Endothelial cell of umbilical vein (primary cell): Measurements from ENCODE around the gene SLC17A9. TPM values are rescaled to one million over a fixed set of nuclear protein-coding genes. Genes with fewer than 3 reads are reported as not detected.

ENCODE experiments used
- BruUV-seq: library from RNA; stranded (reverse); fragments of 400-500 nt; replicated peaks from 2 replicates; lab custom pipeline; 2021; lab: Mats Ljungman, UMichigan
- CTCF ChIA-PET: fragments of 300-600, 350-600 bp; sonication (Branson Sonifier 250); formaldehyde crosslinking; loops from one replicate; lab custom pipeline; 2021; ENCODE audit warnings: antibody characterized with exemption, inconsistent platforms; lab: Charles Lee
- POLR2A ChIA-PET: fragments of 300-600, 350-600 bp; sonication (Branson Sonifier 250); formaldehyde crosslinking; loops from one replicate; lab custom pipeline; 2021; ENCODE audit warnings: antibody characterized with exemption, inconsistent platforms; lab: Charles Lee
- DNase-seq: peaks from one replicate; pipeline ENCODE4 v3.0.0-alpha.2; 2011; ENCODE audit warnings: low read depth, low spot score
- FAIRE-seq: peaks from 2 replicates; lab custom pipeline; 2011; peaks lifted over from hg19 to GRCh38; lab: Jason Lieb, UNC
- H2AFZ ChIP-seq: 2 replicates; pipeline ENCODE4 v1.6.0; 2012; ENCODE audit warnings: low read depth, low read length, control low read depth, inconsistent platforms
- H3K27ac ChIP-seq: 2 replicates; pipeline ENCODE4 v1.5.1; 2011; ENCODE audit warnings: low read depth, mild to moderate bottlenecking, control low read depth, low read length, moderate library complexity; ENCODE audit not compliant: insufficient read depth
- H3K27me3 ChIP-seq, 2 experiments: 2 replicates each; pipeline versions ENCODE4 v1.6.0 to v1.6.1; 2011; ENCODE audit warnings: low read length in 2 of 2, mixed read lengths in 1 of 2; ENCODE audit not compliant: control insufficient read depth in 2 of 2, insufficient read depth in 2 of 2
- H3K36me3 ChIP-seq, 2 experiments: 2 replicates in 1 of 2; 3 replicates in 1 of 2; pipeline ENCODE4 v1.5.1; 2011; ENCODE audit warnings: low read length in 2 of 2, mild to moderate bottlenecking in 1 of 2, moderate library complexity in 1 of 2; ENCODE audit not compliant: control insufficient read depth in 2 of 2, insufficient read depth in 2 of 2; ENCODE audit errors: extremely low read depth in 1 of 2
- H3K4me1 ChIP-seq: 3 replicates; pipeline ENCODE4 v1.5.1; 2011; ENCODE audit warnings: mild to moderate bottlenecking, low read length; ENCODE audit not compliant: control insufficient read depth, insufficient read depth; ENCODE audit errors: extremely low read depth
- H3K4me2 ChIP-seq: 2 replicates; pipeline ENCODE4 v1.6.1; 2011; ENCODE audit warnings: low read length, control low read depth, mixed read lengths; ENCODE audit not compliant: insufficient read depth
- H3K4me3 ChIP-seq, 3 experiments: fragments of 200-600 bp in 1 of 3; sonication (generic), shearing (Covaris generic) in 1 of 3; replicated peaks in 1 of 3; 2 replicates each; pipeline ENCODE4 v1.5.1; 2011 to 2016; ENCODE audit warnings: control low read depth in 3 of 3, low read length in 3 of 3, mild to moderate bottlenecking in 2 of 3, inconsistent platforms in 1 of 3, low read depth in 1 of 3, moderate library complexity in 1 of 3; ENCODE audit not compliant: insufficient read depth in 1 of 3
- H3K79me2 ChIP-seq: 2 replicates; pipeline ENCODE4 v1.6.0; 2012; ENCODE audit warnings: low read length, inconsistent platforms; ENCODE audit not compliant: control insufficient read depth, insufficient read depth
- H3K9ac ChIP-seq: replicated peaks from 2 replicates; pipeline ENCODE3; 2011; ENCODE audit warnings: low read length, control low read depth; ENCODE audit not compliant: insufficient read depth; ENCODE audit errors: extremely low read depth
- H3K9me1 ChIP-seq: replicated peaks from 3 replicates; pipeline ENCODE4 v1.6.0; 2011; ENCODE audit warnings: mild to moderate bottlenecking, low read length; ENCODE audit not compliant: control insufficient read depth, insufficient read depth; ENCODE audit errors: extremely low read depth
- H3K9me3 ChIP-seq: replicated peaks from 2 replicates; pipeline ENCODE4 v1.5.1; 2012; ENCODE audit warnings: low read length, inconsistent platforms; ENCODE audit not compliant: control insufficient read depth, insufficient read depth
- H4K20me1 ChIP-seq: replicated peaks from 2 replicates; pipeline ENCODE3; 2011; ENCODE audit warnings: mild to moderate bottlenecking, low read length; ENCODE audit not compliant: control insufficient read depth, insufficient read depth; ENCODE audit errors: extremely low read depth
- CTCF ChIP-seq, 2 donors: IDR thresholded peaks; 1 replicate in 1 of 2; 2 replicates in 1 of 2; pipeline ENCODE4 v1.5.1; 2011; ENCODE audit warnings: low read length in 2 of 2, mild to moderate bottlenecking in 2 of 2, moderate library complexity in 2 of 2, control low read depth in 1 of 2, inconsistent platforms in 1 of 2, low read depth in 1 of 2; ENCODE audit not compliant: insufficient read depth in 1 of 2; ENCODE audit errors: extremely low read depth in 1 of 2
- EZH2 ChIP-seq: IDR thresholded peaks from 2 replicates; pipeline ENCODE4 v1.6.1; 2012; ENCODE audit warnings: borderline replicate concordance, low read depth, mild to moderate bottlenecking, moderate library complexity, low read length, inconsistent platforms; ENCODE audit not compliant: severe bottlenecking
- FOS ChIP-seq: IDR thresholded peaks from 2 replicates; pipeline ENCODE4 v1.6.1; 2011; ENCODE audit warnings: mild to moderate bottlenecking, low read length, moderate library complexity, borderline replicate concordance; ENCODE audit not compliant: insufficient read depth
- GATA2 ChIP-seq: IDR thresholded peaks from 2 replicates; pipeline ENCODE4 v1.7.0; 2011; ENCODE audit warnings: low read depth, mild to moderate bottlenecking, moderate library complexity, mixed read lengths, low read length; ENCODE audit not compliant: insufficient read length, insufficient read depth
- JUN ChIP-seq: IDR thresholded peaks from 2 replicates; pipeline ENCODE4 v1.6.1; 2011; ENCODE audit warnings: borderline replicate concordance, low read depth; ENCODE audit not compliant: insufficient read length, insufficient read depth
- MYC ChIP-seq: IDR thresholded peaks from one replicate; pipeline ENCODE4 v1.6.1; 2011; ENCODE audit warnings: mild to moderate bottlenecking, low read depth, low read length
- POLR2A ChIP-seq: IDR thresholded peaks from 2 replicates; pipeline ENCODE4 v1.6.1; 2012; ENCODE audit warnings: low read depth, mild to moderate bottlenecking, control low read depth, low read length
- POLR2AphosphoS5 ChIP-seq: IDR thresholded peaks from 2 replicates; pipeline ENCODE4 v1.6.1; 2012; ENCODE audit warnings: low read depth, mild to moderate bottlenecking, control low read depth, low read length, moderate library complexity; ENCODE audit not compliant: insufficient read depth
- dilution Hi-C: fragments of 300-500 bp; cut with MboI; formaldehyde crosslinking; loops from one replicate; pipeline ENCODE4 v1.15.0; 2019; ENCODE audit warnings: low sequenced_read_pairs; ENCODE audit not compliant: extremely low pct_ligation_motif_present
- intact Hi-C: fragments of 100-400 bp; cut with micrococcal nuclease; formaldehyde crosslinking; loops from one replicate; pipeline ENCODE4 v1.10.0; 2022
- polyA plus RNA-seq, 4 experiments: library from polyadenylated mRNA; depleted of rRNA in 3 of 4; stranded (reverse) in 3 of 4; unstranded in 1 of 4; fragments of >200 nt; gene quantifications; 2 replicates each; pipeline versions ENCODE4 v1.2.1 to v1.2.3, GENCODE V29; 2011 to 2012; ENCODE audit warnings: missing spikeins in 1 of 4
- total RNA-seq: library from RNA; stranded (reverse); gene quantifications from 2 replicates; pipeline ENCODE4 v1.2.3, GENCODE V29; 2021
- TF ChIP-seq, protein P1 (sequence below): IDR thresholded peaks from 2 replicates; pipeline ENCODE4 v1.6.1; 2011; ENCODE audit not compliant: insufficient read depth, insufficient read length

SLC17A9 gene
- total and polyA plus RNA-seq, 2 donors (not counting 3 experiments of a cell fraction or from before 2014, with no cell fraction given) = 38.2 to 44.5 TPM

DNA sequence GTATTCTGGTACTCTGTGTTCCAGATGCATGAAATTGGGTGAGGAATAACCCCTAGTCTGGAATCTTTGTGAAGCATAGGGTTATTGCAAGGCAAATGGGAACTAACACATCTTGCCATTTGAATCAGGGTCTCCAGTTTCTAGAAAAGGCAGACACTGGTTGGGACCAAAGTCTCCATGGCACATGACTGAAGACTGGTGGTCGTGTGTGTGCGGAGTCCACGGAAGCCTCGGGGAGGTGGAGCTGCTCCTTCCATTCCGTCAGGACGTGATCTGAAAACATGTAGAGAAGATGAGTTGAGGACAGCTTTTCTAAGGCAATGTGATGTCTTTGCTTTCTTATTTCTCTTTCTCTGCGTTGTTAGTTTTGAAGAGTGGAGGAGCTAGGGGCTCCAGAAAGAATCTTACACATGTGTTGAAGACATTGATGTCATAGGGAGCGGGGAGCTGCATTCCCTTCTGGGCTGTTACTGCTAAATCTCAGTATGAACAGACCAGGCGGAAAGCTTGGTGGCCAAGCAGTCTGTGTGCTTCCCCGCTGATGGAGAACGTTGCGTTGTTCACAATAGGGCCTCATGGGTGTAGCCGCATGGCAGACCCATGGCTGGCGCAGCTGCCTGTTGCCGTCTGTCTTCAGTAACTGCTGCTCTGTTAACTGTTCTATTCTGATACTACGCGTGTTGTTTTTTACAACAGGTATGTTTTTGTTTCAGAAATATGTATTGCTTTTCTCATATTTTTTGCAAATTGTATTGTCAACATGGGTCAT lies 4.8 kb upstream of the SLC17A9 start:
- intact Hi-C loops = no loop called here
- no peaks in the 10 kb centered on the region for H4K20me1 ChIP-seq
- H3K4me1 ChIP-seq = peaks cover 4% of the 10 kb centered on the region
- CTCF ChIA-PET = interaction anchor here (0.6 to 1.6 kb wide), 4 partner anchors 9 to 568 kb away, joined by 3 to 6 read pairs (median 4); partner anchors contain the start of gene GID8
- POLR2A ChIA-PET = no interaction called here
- FAIRE-seq = no peak
- dilution Hi-C loops = no loop called here
- DNase-seq = no peak
- no peak overlapping the region for H3K4me2 ChIP-seq
- H3K9me3 ChIP-seq = no peaks in the 10 kb centered on the region
- peaks cover 8 to 44% of the 10 kb centered on the region in 2 experiments for H3K36me3 ChIP-seq
- no peaks in the 10 kb centered on the region for H3K9me1 ChIP-seq
- no peak overlapping the region for H3K27ac ChIP-seq
- no peak overlapping the region for H3K9ac ChIP-seq
- H2AFZ ChIP-seq = no peak overlapping the region
- no peak overlapping the region for H3K4me3 ChIP-seq
- no TSS peak for BruUV-seq
- no peaks in the 10 kb centered on the region for H3K27me3 ChIP-seq
- H3K79me2 ChIP-seq = peaks cover 9% of the 10 kb centered on the region
- TF ChIP-seq CTCF (IDR thresholded peaks at IDR 0.05; ENCODE audit: extremely low read depth in 1 of 2, insufficient read depth in 1 of 2, low read depth in 1 of 2, low read length in 2 of 2) = no peak

DNA sequence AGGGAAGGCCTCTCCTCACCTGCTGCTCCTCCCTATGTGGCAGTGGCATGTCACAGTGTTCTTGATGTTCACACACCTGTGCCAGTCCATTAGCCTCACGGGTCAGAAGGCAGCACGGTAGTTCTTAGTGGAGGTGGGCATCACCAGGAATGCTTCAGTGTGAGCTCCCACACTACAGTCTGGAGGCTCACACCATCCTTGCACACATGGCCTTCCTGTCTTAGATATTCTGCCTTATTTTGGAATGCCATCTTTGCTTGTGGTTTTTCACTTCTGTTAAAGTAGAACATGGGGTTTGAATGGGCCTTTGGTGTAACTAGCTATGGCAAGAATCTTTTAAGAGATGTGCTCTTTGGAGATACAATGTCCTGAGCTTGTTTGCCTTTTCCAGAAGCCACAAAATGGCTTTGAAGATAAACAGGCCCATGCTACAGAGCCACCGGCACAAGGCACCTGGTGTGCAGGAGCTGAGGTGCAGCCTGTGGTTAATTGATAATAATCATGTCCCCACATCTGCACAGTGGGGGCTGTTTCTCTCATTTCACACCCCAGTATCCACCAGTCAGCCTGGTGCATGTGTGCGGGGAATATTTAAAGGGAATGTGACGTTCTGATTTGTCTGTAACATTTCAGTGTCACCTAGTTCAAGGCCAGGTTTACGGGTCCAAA lies 3.2 kb upstream of the SLC17A9 start:
- BruUV-seq = no TSS peak
- intact Hi-C loops = no loop called here
- Histone ChIP-seq H3K27ac (no peak overlapping the region), H3K27me3 (no peaks in the 10 kb centered on the region), H3K4me3 (no peak overlapping the region), H2AFZ (no peak overlapping the region), H3K79me2 (peaks cover 17% of the 10 kb centered on the region), H3K9me1 (no peaks in the 10 kb centered on the region), H3K9me3 (no peaks in the 10 kb centered on the region), H3K36me3 (peaks cover 6 to 35% of the 10 kb centered on the region in 2 experiments), H3K4me1 (peaks cover 15% of the 10 kb centered on the region), H4K20me1 (no peaks in the 10 kb centered on the region), H3K9ac (no peak overlapping the region), H3K4me2 (no peak overlapping the region)
- CTCF ChIA-PET = interaction anchor here (1.0 to 1.6 kb wide), 4 partner anchors 11 to 48 kb away, joined by 3 to 6 read pairs (median 4); partner anchors contain the start of gene GID8
- FAIRE-seq = no peak
- TF ChIP-seq CTCF (IDR thresholded peaks at IDR 0.05; ENCODE audit: extremely low read depth in 1 of 2, insufficient read depth in 1 of 2, low read depth in 1 of 2, low read length in 2 of 2) = no peak
- no peak for TF ChIP-seq JUN
- TF ChIP-seq EZH2 = no peak
- no peak for TF ChIP-seq GATA2
- no peak for TF ChIP-seq MYC
- TF ChIP-seq, protein P1, sequence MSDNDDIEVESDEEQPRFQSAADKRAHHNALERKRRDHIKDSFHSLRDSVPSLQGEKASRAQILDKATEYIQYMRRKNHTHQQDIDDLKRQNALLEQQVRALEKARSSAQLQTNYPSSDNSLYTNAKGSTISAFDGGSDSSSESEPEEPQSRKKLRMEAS = no peak
- TF ChIP-seq POLR2AphosphoS5 = no peak
- TF ChIP-seq FOS = no peak
- no peak for TF ChIP-seq POLR2A
- POLR2A ChIA-PET = no interaction called here
- dilution Hi-C loops = no loop called here
- DNase-seq = no peak
